PC-9 (cell line): Measurements from ENCODE around the gene DDRGK1. TPM values are rescaled to one million over a fixed set of nuclear protein-coding genes. Genes with fewer than 3 reads are reported as not detected.

Experiments used
- BruUV-seq: library from RNA; stranded (reverse); fragments of 400-500 nt; replicated peaks from 2 replicates; lab custom pipeline; 2021; lab: Mats Ljungman, UMichigan
- CTCF ChIA-PET: fragments of 300-600 bp; sonication (Branson Sonifier 250); formaldehyde crosslinking; loops from one replicate; lab custom pipeline; 2022; ENCODE audit warnings: antibody characterized with exemption; lab: Charles Lee
- POLR2A ChIA-PET: fragments of 300-600 bp; sonication (Branson Sonifier 250); formaldehyde crosslinking; loops from one replicate; lab custom pipeline; 2022; ENCODE audit warnings: antibody characterized with exemption; ENCODE audit not compliant: unreplicated experiment; lab: Charles Lee
- DNase-seq, 2 experiments: peaks; one replicate each; pipeline versions ENCODE4 v3.0.0 to v3.0.0-alpha.2; 2015 to 2022; ENCODE audit warnings: mixed read lengths in 1 of 2
- H2AFZ ChIP-seq: fragments of 200-600 bp; sonication (generic); 2 replicates; pipeline ENCODE4 v1.8.1; 2017; ENCODE audit warnings: antibody characterized with exemption
- H3F3A ChIP-seq: fragments of 200-600 bp; sonication (generic); 2 replicates; pipeline ENCODE4 v1.8.1; 2017; ENCODE audit warnings: antibody characterized with exemption, mild to moderate bottlenecking, low read depth; ENCODE audit not compliant: insufficient read depth
- H3K27ac ChIP-seq: fragments of 200-600 bp; sonication (generic); 2 replicates; pipeline ENCODE4 v1.6.1; 2016; ENCODE audit warnings: mixed run types
- H3K27me3 ChIP-seq: fragments of 200-600 bp; sonication (generic); 2 replicates; pipeline ENCODE4 v1.6.1; 2016; ENCODE audit warnings: low read depth, mixed run types; ENCODE audit not compliant: insufficient read depth
- H3K36me3 ChIP-seq: fragments of 200-600 bp; sonication (generic); 2 replicates; pipeline ENCODE4 v1.6.1; 2016; ENCODE audit warnings: low read depth, mixed run types
- H3K4me1 ChIP-seq: fragments of 200-600 bp; sonication (generic); replicated peaks from 2 replicates; pipeline ENCODE4 v1.6.1; 2016; ENCODE audit warnings: mixed run types; ENCODE audit not compliant: insufficient read depth
- H3K4me2 ChIP-seq: fragments of 200-600 bp; sonication (generic); 2 replicates; pipeline ENCODE4 v1.6.1; 2017; ENCODE audit warnings: mixed run types
- H3K4me3 ChIP-seq: fragments of 200-600 bp; sonication (generic); 2 replicates; pipeline ENCODE4 v1.6.1; 2016; ENCODE audit warnings: mixed run types
- H3K79me2 ChIP-seq: fragments of 200-600 bp; sonication (generic); 2 replicates; pipeline ENCODE4 v1.6.1; 2017; ENCODE audit warnings: low read depth, mixed run types
- H3K9me2 ChIP-seq: fragments of 200-600 bp; sonication (generic); 2 replicates; pipeline ENCODE4 v1.8.1; 2017; ENCODE audit warnings: mild to moderate bottlenecking; ENCODE audit not compliant: insufficient read depth
- H3K9me3 ChIP-seq: fragments of 200-600 bp; sonication (generic); 2 replicates; pipeline ENCODE4 v1.8.1; 2016; ENCODE audit warnings: low read depth; ENCODE audit not compliant: insufficient read depth
- H4K20me1 ChIP-seq: fragments of 200-600 bp; sonication (generic); 2 replicates; pipeline ENCODE4 v1.8.1; 2017; ENCODE audit not compliant: insufficient read depth
- CTCF ChIP-seq: fragments of 200-600 bp; sonication (generic); conservative IDR thresholded peaks from 2 replicates; pipeline ENCODE4 v1.6.1; 2017; ENCODE audit warnings: mixed run types, antibody characterized with exemption, mild to moderate bottlenecking, moderate library complexity
- EZH2 ChIP-seq: fragments of 200-600 bp; sonication (generic); IDR thresholded peaks from 2 replicates; pipeline ENCODE4 v1.8.0; 2017; ENCODE audit warnings: antibody characterized with exemption, low read depth
- intact Hi-C: fragments of 100-400 bp; cut with micrococcal nuclease; formaldehyde crosslinking; loops from one replicate; pipeline ENCODE4 v1.10.0; 2022; ENCODE audit not compliant: unreplicated experiment
- total RNA-seq: library from RNA; stranded (reverse); gene quantifications from 2 replicates; pipeline ENCODE4 v1.2.3, GENCODE V29; 2021

Gene DDRGK1
- total RNA-seq, 1 experiment from 2014 or later: 70.4 TPM

GRCh38 chr20:3237011-3237957 is 32.8 kb upstream of the DDRGK1 start:
- Histone ChIP-seq H3K79me2 (no peaks in the 10 kb centered on the region), H3K27me3 (no peaks in the 10 kb centered on the region), H3K4me1 (peaks cover 32% of the 10 kb centered on the region), H3F3A (peaks cover 21% of the 10 kb centered on the region; the same call in 1 of the 2 replicates), H3K4me3 (no peak overlapping the region; the same call in 1 of the 2 replicates), H2AFZ (no peak overlapping the region), H3K9me3 (no peaks in the 10 kb centered on the region), H3K27ac (no peak overlapping the region), H3K4me2 (no peak overlapping the region; the same call in 1 of the 2 replicates), H3K36me3 (no peaks in the 10 kb centered on the region), H4K20me1 (no peaks in the 10 kb centered on the region), H3K9me2 (no peaks in the 10 kb centered on the region)
- no TSS peak for BruUV-seq
- DNase-seq: peak in 1 of 2 experiments; percentile 41
- TF ChIP-seq EZH2 (no peak), CTCF (no peak)
- ChIA-PET POLR2A (no interaction called here), CTCF (interaction anchor here (0.6 kb wide), 1 partner anchor 34 kb away, joined by 3 read pairs; no protein-coding TSS in a partner anchor)
- intact Hi-C loops: no loop called here

GRCh38 chr20:3235666-3236324 is 31.3 kb upstream of the DDRGK1 start:
- H2AFZ ChIP-seq: no peak overlapping the region
- BruUV-seq: no TSS peak
- CTCF ChIA-PET: interaction anchor here (0.6 kb wide), 1 partner anchor 168 kb away, joined by 6 read pairs; no protein-coding TSS in a partner anchor

More at GRCh38 chr20:3235666-3236324, 31.3 kb upstream of the DDRGK1 start:
- peaks cover 17% of the 10 kb centered on the region; the same call in 1 of the 2 replicates for H3F3A ChIP-seq
- H3K36me3 ChIP-seq: no peaks in the 10 kb centered on the region
- H3K27ac ChIP-seq: no peak overlapping the region
- intact Hi-C loops: loop anchor here (1.0 kb wide), 2 partner anchors 13 to 17 kb away; no protein-coding TSS in a partner anchor
- POLR2A ChIA-PET: no interaction called here
- H3K4me2 ChIP-seq: peak overlapping the region; percentile 4; the same call in 1 of the 2 replicates
- H3K4me3 ChIP-seq: no peak overlapping the region
- H3K4me1 ChIP-seq: peaks cover 23% of the 10 kb centered on the region
- H3K9me3 ChIP-seq: no peaks in the 10 kb centered on the region
- no peaks in the 10 kb centered on the region for H3K9me2 ChIP-seq
- H3K79me2 ChIP-seq: no peaks in the 10 kb centered on the region
- TF ChIP-seq CTCF (no peak), EZH2 (no peak)
- no peaks in the 10 kb centered on the region for H4K20me1 ChIP-seq
- no peaks in the 10 kb centered on the region for H3K27me3 ChIP-seq
- peak; percentile 78 to 81 for DNase-seq
